ENCODE measurements around the gene CNTFR.

GRCh38 chr9:34503406-34503805 lies 86.1 kb downstream of the CNTFR start:
- no peak for TF ChIP-seq CTCF (IDR thresholded peaks at IDR 0.05; ENCODE audit: insufficient read depth, low read depth, low read length)
- TF ChIP-seq EZH2 (IDR thresholded peaks at IDR 0.05; ENCODE audit: insufficient read depth, low read length), result no peak

Measured in astrocyte (in vitro differentiated cells and primary cell).